H1 (cell line): ENCODE measurements around the gene RAB3D. TPM values are rescaled to one million over a fixed set of nuclear protein-coding genes. Genes with fewer than 3 reads are reported as not detected.

Source experiments
- CTCF ChIA-PET: fragments of 300-600 bp; sonication (Branson Sonifier 250); formaldehyde crosslinking; loops from one replicate; lab custom pipeline; 2021; ENCODE audit not compliant: partially characterized antibody; lab: Charles Lee
- POLR2A ChIA-PET: fragments of 300-600 bp; sonication (Branson Sonifier 250); formaldehyde crosslinking; loops from one replicate; lab custom pipeline; 2021; ENCODE audit warnings: inconsistent platforms; ENCODE audit not compliant: partially characterized antibody; lab: Charles Lee
- DNase-seq, 2 experiments: peaks; one replicate each; pipeline versions ENCODE4 v3.0.0 to v3.0.0-alpha.2; 2010 to 2022; ENCODE audit warnings: low spot score in 2 of 2, low read depth in 1 of 2, mixed read lengths in 1 of 2
- FAIRE-seq: peaks from 2 replicates; lab custom pipeline; 2011; peaks lifted over from hg19 to GRCh38; lab: Jason Lieb, UNC
- H2AFZ ChIP-seq: 2 replicates; pipeline ENCODE4 v1.8.1; 2012; ENCODE audit warnings: low read length, inconsistent platforms
- H2AK5ac ChIP-seq: 2 replicates; pipeline ENCODE4 v1.6.1; 2013; ENCODE audit warnings: low read depth, low read length
- H2BK120ac ChIP-seq: replicated peaks from 2 replicates; pipeline ENCODE3; 2013; ENCODE audit warnings: low read depth, low read length, inconsistent platforms
- H2BK12ac ChIP-seq: 2 replicates; pipeline ENCODE4 v1.6.1; 2013; ENCODE audit warnings: low read depth, low read length
- H2BK15ac ChIP-seq: 2 replicates; pipeline ENCODE4 v1.6.1; 2013; ENCODE audit warnings: low read length
- H2BK20ac ChIP-seq: 2 replicates; pipeline ENCODE4 v1.6.1; 2013; ENCODE audit warnings: low read length
- H2BK5ac ChIP-seq: 2 replicates; pipeline ENCODE4 v1.6.1; 2013; ENCODE audit warnings: low read depth, low read length
- H3K14ac ChIP-seq: 2 replicates; pipeline ENCODE4 v1.6.1; 2013; ENCODE audit warnings: inconsistent platforms; ENCODE audit not compliant: insufficient read length
- H3K18ac ChIP-seq: 2 replicates; pipeline ENCODE4 v1.6.1; 2013; ENCODE audit warnings: low read length; ENCODE audit errors: extremely low read depth
- H3K23ac ChIP-seq: 2 replicates; pipeline ENCODE4 v1.6.1; 2013; ENCODE audit warnings: inconsistent platforms; ENCODE audit not compliant: insufficient read length
- H3K23me2 ChIP-seq: 2 replicates; pipeline ENCODE4 v1.6.1; 2013; ENCODE audit warnings: low read depth, low read length
- H3K27ac ChIP-seq: 2 replicates; pipeline ENCODE4 v1.6.1; 2011; ENCODE audit warnings: low read depth, low read length, inconsistent platforms
- H3K27me3 ChIP-seq, 4 experiments: replicated peaks in 1 of 4; 1 replicate in 1 of 4; 2 replicates in 3 of 4; pipeline versions ENCODE4 v1.6.1 to v1.8.1; 2011 to 2013; ENCODE audit warnings: low read length in 3 of 4, mild to moderate bottlenecking in 3 of 4, inconsistent platforms in 2 of 4, mixed read lengths in 2 of 4, moderate library complexity in 1 of 4; ENCODE audit not compliant: control insufficient read depth in 3 of 4, insufficient read depth in 3 of 4; ENCODE audit errors: extremely low read depth in 1 of 4
- H3K36me3 ChIP-seq, 4 experiments: 2 replicates each; pipeline versions ENCODE4 v1.6.1 to v1.8.1; 2011 to 2013; ENCODE audit warnings: mild to moderate bottlenecking in 4 of 4, low read length in 3 of 4, moderate library complexity in 2 of 4, control low read depth in 1 of 4, inconsistent platforms in 1 of 4; ENCODE audit not compliant: insufficient read depth in 4 of 4, control insufficient read depth in 2 of 4
- H3K4ac ChIP-seq: replicated peaks from 2 replicates; pipeline ENCODE3; 2013; ENCODE audit warnings: low read length, low read depth, mixed read lengths, inconsistent platforms; ENCODE audit not compliant: insufficient read length
- H3K4me1 ChIP-seq, 4 experiments: replicated peaks in 1 of 4; 1 replicate in 1 of 4; 2 replicates in 3 of 4; pipeline versions ENCODE4 v1.6.1 to v1.8.1; 2011 to 2013; ENCODE audit warnings: low read length in 3 of 4, inconsistent platforms in 2 of 4, mixed read lengths in 1 of 4; ENCODE audit not compliant: insufficient read depth in 4 of 4, control insufficient read depth in 3 of 4
- H3K4me2 ChIP-seq, 2 experiments: 2 replicates each; pipeline versions ENCODE4 v1.6.1 to v1.8.1; 2011 to 2013; ENCODE audit warnings: low read depth in 2 of 2, low read length in 2 of 2, control low read depth in 1 of 2, inconsistent platforms in 1 of 2, mild to moderate bottlenecking in 1 of 2; ENCODE audit not compliant: insufficient read depth in 1 of 2
- H3K4me3 ChIP-seq, 4 experiments: fragments of 200-600, 300-600 bp in 1 of 4; sonication (generic), shearing (Covaris generic), sonication (Bioruptor Twin) in 1 of 4; 2 replicates each; pipeline versions ENCODE4 v1.5.1 to v1.8.1; 2011 to 2016; ENCODE audit warnings: low read length in 4 of 4, low read depth in 3 of 4, control low read depth in 2 of 4, inconsistent platforms in 2 of 4, mild to moderate bottlenecking in 2 of 4, mixed read lengths in 1 of 4, moderate library complexity in 1 of 4; ENCODE audit not compliant: insufficient read depth in 2 of 4; ENCODE audit errors: extremely low read depth in 1 of 4
- H3K56ac ChIP-seq: replicated peaks from 2 replicates; pipeline ENCODE3; 2013; ENCODE audit warnings: low read depth, mild to moderate bottlenecking, mixed read lengths, low read length, inconsistent platforms; ENCODE audit not compliant: insufficient read length
- H3K79me1 ChIP-seq: 2 replicates; pipeline ENCODE4 v1.6.1; 2013; ENCODE audit warnings: low read depth, low read length, control low read depth
- H3K79me2 ChIP-seq, 2 experiments: 2 replicates each; pipeline versions ENCODE4 v1.6.1 to v1.8.1; 2012 to 2013; ENCODE audit warnings: low read length in 2 of 2, mild to moderate bottlenecking in 2 of 2, inconsistent platforms in 1 of 2; ENCODE audit not compliant: insufficient read depth in 2 of 2, control insufficient read depth in 1 of 2
- H3K9ac ChIP-seq, 4 experiments: replicated peaks in 1 of 4; 1 replicate in 1 of 4; 2 replicates in 3 of 4; pipeline versions ENCODE4 v1.6.1 to v1.8.1; 2011 to 2013; ENCODE audit warnings: low read depth in 3 of 4, low read length in 3 of 4, control low read depth in 2 of 4, mild to moderate bottlenecking in 2 of 4, moderate library complexity in 2 of 4, inconsistent platforms in 1 of 4; ENCODE audit errors: extremely low read depth in 1 of 4
- H3K9me3 ChIP-seq, 2 experiments: 2 replicates each; pipeline versions ENCODE4 v1.6.1 to v1.8.1; 2012 to 2013; ENCODE audit warnings: mild to moderate bottlenecking in 2 of 2, moderate library complexity in 2 of 2, control low read depth in 1 of 2, inconsistent platforms in 1 of 2, low read depth in 1 of 2, low read length in 1 of 2, mixed read lengths in 1 of 2; ENCODE audit not compliant: insufficient read depth in 2 of 2
- H4K20me1 ChIP-seq, 2 experiments: replicated peaks in 1 of 2; 2 replicates each; pipeline versions ENCODE3 to v1.8.1; 2011 to 2013; ENCODE audit warnings: inconsistent platforms in 2 of 2, low read length in 2 of 2, mild to moderate bottlenecking in 1 of 2; ENCODE audit not compliant: insufficient read depth in 2 of 2, control insufficient read depth in 1 of 2
- H4K5ac ChIP-seq: 2 replicates; pipeline ENCODE4 v1.6.1; 2013; ENCODE audit warnings: low read length, low read depth, mixed read lengths, inconsistent platforms; ENCODE audit not compliant: insufficient read length
- H4K8ac ChIP-seq: 2 replicates; pipeline ENCODE4 v1.8.0; 2013; ENCODE audit warnings: mild to moderate bottlenecking, moderate library complexity, low read length, inconsistent platforms; ENCODE audit not compliant: insufficient read depth; ENCODE audit errors: extremely low read depth
- H4K91ac ChIP-seq: replicated peaks from 2 replicates; pipeline ENCODE3; 2013; ENCODE audit warnings: low read length, mixed read lengths, inconsistent platforms; ENCODE audit not compliant: insufficient read length
- BRCA1 ChIP-seq: IDR thresholded peaks from 2 replicates; pipeline ENCODE4 v1.6.1; 2012; ENCODE audit warnings: low read depth, low read length, improper control_type of control experiment
- CBX8 ChIP-seq: fragments of 300-800, 300-1000 bp; sonication (generic); IDR thresholded peaks from 2 replicates; pipeline ENCODE4 v1.7.1; 2016; ENCODE audit warnings: low read depth, low read length, borderline replicate concordance
- CHD2 ChIP-seq: IDR thresholded peaks from 2 replicates; pipeline ENCODE4 v1.6.1; 2012; ENCODE audit warnings: low read length, improper control_type of control experiment
- EZH2 ChIP-seq: fragments of 200-600 bp; sonication (generic); IDR thresholded peaks from 2 replicates; pipeline ENCODE4 v1.7.1; 2012; ENCODE audit warnings: low read depth, mild to moderate bottlenecking, moderate library complexity, low read length, inconsistent platforms; ENCODE audit not compliant: severe bottlenecking
- JUN ChIP-seq: IDR thresholded peaks from 2 replicates; pipeline ENCODE4 v1.6.1; 2011; ENCODE audit warnings: low read depth, mild to moderate bottlenecking, improper control_type of control experiment, low read length
- KDM4A ChIP-seq: IDR thresholded peaks from one replicate; pipeline ENCODE4 v1.7.1; 2012; ENCODE audit warnings: low read depth, mild to moderate bottlenecking, moderate library complexity, low read length, inconsistent platforms; ENCODE audit not compliant: severe bottlenecking
- NANOG ChIP-seq: IDR thresholded peaks from 2 replicates; pipeline ENCODE4 v1.6.1; 2011; ENCODE audit warnings: low read length, low read depth, mild to moderate bottlenecking, inconsistent platforms; ENCODE audit not compliant: insufficient read depth, poor library complexity, severe bottlenecking
- POU5F1 ChIP-seq: IDR thresholded peaks from 2 replicates; pipeline ENCODE4 v1.6.1; 2011; ENCODE audit warnings: low read depth, mild to moderate bottlenecking, low read length, moderate library complexity
- RBBP5 ChIP-seq: IDR thresholded peaks from 2 replicates; pipeline ENCODE4 v1.7.1; 2012; ENCODE audit warnings: low read depth, mild to moderate bottlenecking, inconsistent platforms, low read length, moderate library complexity, borderline replicate concordance
- RNF2 ChIP-seq: fragments of 200-900, 300-1000 bp; sonication (generic); IDR thresholded peaks from 2 replicates; pipeline ENCODE4 v1.7.1; 2016; ENCODE audit warnings: borderline replicate concordance, low read depth, mild to moderate bottlenecking, antibody characterized with exemption, low read length; ENCODE audit not compliant: poor library complexity, severe bottlenecking; ENCODE audit errors: missing control alignments
- SAP30 ChIP-seq: fragments of 300-600 bp; sonication (generic); IDR thresholded peaks from 2 replicates; pipeline ENCODE4 v1.7.1; 2012; ENCODE audit warnings: low read length, moderate library complexity, mild to moderate bottlenecking, inconsistent platforms; ENCODE audit not compliant: insufficient read depth, insufficient replicate concordance
- TBP ChIP-seq: IDR thresholded peaks from 2 replicates; pipeline ENCODE4 v1.6.1; 2011; ENCODE audit warnings: low read depth, low read length, improper control_type of control experiment
- YY1 ChIP-seq: IDR thresholded peaks from 2 replicates; pipeline ENCODE4 v1.6.1; 2011; ENCODE audit warnings: low read depth, mild to moderate bottlenecking, low read length
- WGBS, 2 experiments: shearing (Covaris generic) in 1 of 2; methylation state at CpG; one replicate each; pipeline versions ENCODE4 v1.1.6 to v1.1.7; 2013 to 2015; ENCODE audit warnings: low lambda C conversion rate in 2 of 2, mixed read lengths in 2 of 2, inconsistent platforms in 1 of 2, low coverage in 1 of 2, missing lambda C conversion rate in 1 of 2; ENCODE audit not compliant: insufficient replicate concordance in 2 of 2, insufficient coverage in 1 of 2, insufficient read length in 1 of 2; ENCODE audit errors: extremely low coverage in 1 of 2, missing lambda C conversion rate in 1 of 2; 5-methylcytosine and 5-hydroxymethylcytosine counted together
- polyA plus RNA-seq, 7 experiments: library from polyadenylated mRNA; depleted of rRNA in 3 of 7; stranded (reverse) in 5 of 7; unstranded in 2 of 7; fragments of >200 nt in 5 of 7; fragments of 200-250 nt in 2 of 7; gene quantifications; 1 replicate in 5 of 7; 2 replicates in 1 of 7; 4 replicates in 1 of 7; pipeline versions ENCODE4 v1.2.1 to v1.2.3, GENCODE V29; 2011 to 2013; ENCODE audit warnings: missing spikeins in 2 of 7, mixed read lengths in 2 of 7
- total RNA-seq: library from RNA; stranded (reverse); fragmentation: NEBNext Ultra II Directional; extraction: Animal tissue kit (Norgen Biotek cat#: 25700); gene quantifications from 2 replicates; pipeline ENCODE4 v1.2.1, GENCODE V29; 2021

The RAB3D gene
- total and polyA plus RNA-seq, 2 of the 8 experiments (the other 6 are each of a cell fraction or from before 2014, with no cell fraction given) = 17.8 to 23.8 TPM

- 93% methylated on average over 2 of the region's 2 CpGs; no CpG with 5 or more reads in 1 of the 2 experiments for WGBS, 2 experiments
- H3K27ac ChIP-seq = no peak overlapping the region
- H2BK120ac ChIP-seq = no peak overlapping the region
- H3K4me2 ChIP-seq = no peak overlapping the region
- peaks cover 0 to 3% of the 10 kb centered on the region in 2 experiments for H4K20me1 ChIP-seq
- no peak overlapping the region for H3K56ac ChIP-seq
- H3K36me3 ChIP-seq = peaks cover 0 to 3% (median 0%) of the 10 kb centered on the region in 4 experiments; a peak in 1 of 8 replicates
- no peak overlapping the region for H3K18ac ChIP-seq
- no peaks in the 10 kb centered on the region for H3K23me2 ChIP-seq
- H2BK5ac ChIP-seq = no peak overlapping the region
- H4K5ac ChIP-seq = no peak overlapping the region
- no peak overlapping the region for H2BK15ac ChIP-seq
- H2BK12ac ChIP-seq = no peak overlapping the region
- no peak overlapping the region for H3K9ac ChIP-seq
- H4K8ac ChIP-seq = no peak overlapping the region
- no peak overlapping the region for H2AK5ac ChIP-seq
- H3K9me3 ChIP-seq = no peaks in the 10 kb centered on the region
- no peak overlapping the region for H4K91ac ChIP-seq
- no peak overlapping the region for H3K14ac ChIP-seq
- no peaks in the 10 kb centered on the region for H3K79me2 ChIP-seq
- no peaks in the 10 kb centered on the region for H3K27me3 ChIP-seq
- POLR2A ChIA-PET = interaction anchor here (1.8 to 2.8 kb wide), 2 partner anchors 13 to 15 kb away, joined by 4 to 9 read pairs; no protein-coding TSS in a partner anchor
- H2BK20ac ChIP-seq = no peak overlapping the region
- peaks cover 0 to 1% (median 0%) of the 10 kb centered on the region in 4 experiments; a peak in 2 of 7 replicates for H3K4me1 ChIP-seq
- no peak overlapping the region for H2AFZ ChIP-seq
- H3K79me1 ChIP-seq = no peaks in the 10 kb centered on the region
- DNase-seq (no peak), FAIRE-seq (no peak)
- no peak overlapping the region for H3K4me3 ChIP-seq
- no peak overlapping the region for H3K4ac ChIP-seq
- no peak overlapping the region for H3K23ac ChIP-seq
- CTCF ChIA-PET = interaction anchor here (0.6 to 7.0 kb wide), 8 partner anchors 10 to 1782 kb away, joined by 3 to 49 read pairs (median 3); partner anchors contain the start of gene EPOR
- TF ChIP-seq BRCA1 (no peak), RBBP5 (no peak), JUN (no peak), RNF2 (no peak), NANOG (no peak), SAP30 (no peak), KDM4A (no peak), CBX8 (no peak), TBP (no peak), CHD2 (no peak), YY1 (no peak), POU5F1 (no peak), EZH2 (no peak)
Observed at GRCh38 chr19:11367528-11367927, 28.1 kb upstream of the RAB3D start.
